ENCODE measurements around the gene PUS10. TPM values are rescaled to one million over a fixed set of nuclear protein-coding genes. Genes with fewer than 3 reads are reported as not detected.

The PUS10 gene
- total and polyA plus RNA-seq, 2 experiments from 2014 or later = 2.2 to 2.5 TPM

DNA sequence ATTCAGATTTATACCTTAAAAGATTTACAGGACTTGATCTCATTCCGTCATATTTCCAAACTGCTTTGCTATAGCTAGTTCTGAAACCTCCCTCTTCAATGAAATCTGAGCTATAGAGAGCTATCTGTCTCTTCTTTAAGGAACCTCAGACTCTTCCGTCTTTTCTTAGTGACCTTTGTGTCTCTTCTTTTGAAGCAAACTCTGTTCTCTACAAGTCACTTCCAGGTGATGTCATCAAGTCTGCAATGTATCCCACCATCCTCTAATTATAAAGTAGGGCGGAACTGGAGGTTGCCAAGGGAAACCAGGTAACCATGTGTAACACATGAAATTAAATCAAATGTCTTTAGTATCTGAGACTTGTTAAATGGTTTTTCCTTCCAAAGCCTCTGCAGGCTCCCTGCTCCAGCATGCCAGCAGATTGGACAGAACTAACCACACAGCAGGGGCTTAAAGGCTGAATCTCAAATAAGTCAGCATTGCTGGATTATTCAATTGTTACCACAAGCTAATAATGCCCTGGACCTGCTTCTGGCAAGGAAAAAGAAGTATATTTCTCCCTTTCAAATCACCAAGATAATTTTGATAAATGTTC lies 41.7 kb downstream of the PUS10 start:
- Histone ChIP-seq H3K36me3 (ENCODE audit: insufficient read depth) (no peaks in the 10 kb centered on the region), H3K79me2 (replicated peaks; ENCODE audit: insufficient read depth) (no peaks in the 10 kb centered on the region), H3K9me2 (ENCODE audit: insufficient read depth) (no peaks in the 10 kb centered on the region), H3K4me1 (ENCODE audit: insufficient read depth) (no peaks in the 10 kb centered on the region), H3F3A (replicated peaks; ENCODE audit: low read depth) (no peaks in the 10 kb centered on the region), H3K27me3 (ENCODE audit: insufficient read depth) (no peaks in the 10 kb centered on the region; the same call in 1 of the 2 replicates), H2AFZ (no peak overlapping the region), H3K4me3 (no peak overlapping the region), H4K20me1 (replicated peaks; ENCODE audit: insufficient read depth) (no peaks in the 10 kb centered on the region), H3K27ac (ENCODE audit: low read depth) (no peak overlapping the region), H3K4me2 (no peak overlapping the region)
- ATAC-seq (no peak), DNase-seq (ENCODE audit: low spot score) (no peak)
- Mint-ChIP-seq H3K27me3 (ENCODE audit: insufficient read depth, low read depth, poor library complexity) (peaks cover 4% of the 10 kb centered on the region), H3K9me3 (no peaks in the 10 kb centered on the region), H3K4me3 (no peak overlapping the region), H3K27ac (no peak overlapping the region), H3K4me1 (no peaks in the 10 kb centered on the region), H3K36me3 (ENCODE audit: low read depth) (no peaks in the 10 kb centered on the region)
- TF ChIP-seq ZNF114 (CRISPR knock-in tag; IDR thresholded peaks at IDR 0.05) = no peak
- no peak for TF ChIP-seq NANOG (IDR thresholded peaks at IDR 0.05; ENCODE audit: borderline replicate concordance)
- TF ChIP-seq, protein P1, sequence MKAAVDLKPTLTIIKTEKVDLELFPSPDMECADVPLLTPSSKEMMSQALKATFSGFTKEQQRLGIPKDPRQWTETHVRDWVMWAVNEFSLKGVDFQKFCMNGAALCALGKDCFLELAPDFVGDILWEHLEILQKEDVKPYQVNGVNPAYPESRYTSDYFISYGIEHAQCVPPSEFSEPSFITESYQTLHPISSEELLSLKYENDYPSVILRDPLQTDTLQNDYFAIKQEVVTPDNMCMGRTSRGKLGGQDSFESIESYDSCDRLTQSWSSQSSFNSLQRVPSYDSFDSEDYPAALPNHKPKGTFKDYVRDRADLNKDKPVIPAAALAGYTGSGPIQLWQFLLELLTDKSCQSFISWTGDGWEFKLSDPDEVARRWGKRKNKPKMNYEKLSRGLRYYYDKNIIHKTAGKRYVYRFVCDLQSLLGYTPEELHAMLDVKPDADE (IDR thresholded peaks at IDR 0.05) = no peak
- no peak for TF ChIP-seq JUNB (IDR thresholded peaks at IDR 0.05; ENCODE audit: unreplicated experiment)
- TF ChIP-seq POLR2AphosphoS5 (IDR thresholded peaks at IDR 0.05; ENCODE audit: low read depth) = no peak
- no peak for TF ChIP-seq ZNF331 (CRISPR knock-in tag; IDR thresholded peaks at IDR 0.05; ENCODE audit: low read depth)
- TF ChIP-seq, protein P2, sequence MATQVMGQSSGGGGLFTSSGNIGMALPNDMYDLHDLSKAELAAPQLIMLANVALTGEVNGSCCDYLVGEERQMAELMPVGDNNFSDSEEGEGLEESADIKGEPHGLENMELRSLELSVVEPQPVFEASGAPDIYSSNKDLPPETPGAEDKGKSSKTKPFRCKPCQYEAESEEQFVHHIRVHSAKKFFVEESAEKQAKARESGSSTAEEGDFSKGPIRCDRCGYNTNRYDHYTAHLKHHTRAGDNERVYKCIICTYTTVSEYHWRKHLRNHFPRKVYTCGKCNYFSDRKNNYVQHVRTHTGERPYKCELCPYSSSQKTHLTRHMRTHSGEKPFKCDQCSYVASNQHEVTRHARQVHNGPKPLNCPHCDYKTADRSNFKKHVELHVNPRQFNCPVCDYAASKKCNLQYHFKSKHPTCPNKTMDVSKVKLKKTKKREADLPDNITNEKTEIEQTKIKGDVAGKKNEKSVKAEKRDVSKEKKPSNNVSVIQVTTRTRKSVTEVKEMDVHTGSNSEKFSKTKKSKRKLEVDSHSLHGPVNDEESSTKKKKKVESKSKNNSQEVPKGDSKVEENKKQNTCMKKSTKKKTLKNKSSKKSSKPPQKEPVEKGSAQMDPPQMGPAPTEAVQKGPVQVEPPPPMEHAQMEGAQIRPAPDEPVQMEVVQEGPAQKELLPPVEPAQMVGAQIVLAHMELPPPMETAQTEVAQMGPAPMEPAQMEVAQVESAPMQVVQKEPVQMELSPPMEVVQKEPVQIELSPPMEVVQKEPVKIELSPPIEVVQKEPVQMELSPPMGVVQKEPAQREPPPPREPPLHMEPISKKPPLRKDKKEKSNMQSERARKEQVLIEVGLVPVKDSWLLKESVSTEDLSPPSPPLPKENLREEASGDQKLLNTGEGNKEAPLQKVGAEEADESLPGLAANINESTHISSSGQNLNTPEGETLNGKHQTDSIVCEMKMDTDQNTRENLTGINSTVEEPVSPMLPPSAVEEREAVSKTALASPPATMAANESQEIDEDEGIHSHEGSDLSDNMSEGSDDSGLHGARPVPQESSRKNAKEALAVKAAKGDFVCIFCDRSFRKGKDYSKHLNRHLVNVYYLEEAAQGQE (IDR thresholded peaks at IDR 0.05; ENCODE audit: unreplicated experiment) = no peak
- TF ChIP-seq, protein P3, sequence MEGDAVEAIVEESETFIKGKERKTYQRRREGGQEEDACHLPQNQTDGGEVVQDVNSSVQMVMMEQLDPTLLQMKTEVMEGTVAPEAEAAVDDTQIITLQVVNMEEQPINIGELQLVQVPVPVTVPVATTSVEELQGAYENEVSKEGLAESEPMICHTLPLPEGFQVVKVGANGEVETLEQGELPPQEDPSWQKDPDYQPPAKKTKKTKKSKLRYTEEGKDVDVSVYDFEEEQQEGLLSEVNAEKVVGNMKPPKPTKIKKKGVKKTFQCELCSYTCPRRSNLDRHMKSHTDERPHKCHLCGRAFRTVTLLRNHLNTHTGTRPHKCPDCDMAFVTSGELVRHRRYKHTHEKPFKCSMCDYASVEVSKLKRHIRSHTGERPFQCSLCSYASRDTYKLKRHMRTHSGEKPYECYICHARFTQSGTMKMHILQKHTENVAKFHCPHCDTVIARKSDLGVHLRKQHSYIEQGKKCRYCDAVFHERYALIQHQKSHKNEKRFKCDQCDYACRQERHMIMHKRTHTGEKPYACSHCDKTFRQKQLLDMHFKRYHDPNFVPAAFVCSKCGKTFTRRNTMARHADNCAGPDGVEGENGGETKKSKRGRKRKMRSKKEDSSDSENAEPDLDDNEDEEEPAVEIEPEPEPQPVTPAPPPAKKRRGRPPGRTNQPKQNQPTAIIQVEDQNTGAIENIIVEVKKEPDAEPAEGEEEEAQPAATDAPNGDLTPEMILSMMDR (conservative IDR thresholded peaks at IDR 0.05; ENCODE audit: low read depth in 2 of 2) = no peak
- TF ChIP-seq EZH2 (IDR thresholded peaks at IDR 0.05; ENCODE audit: low read depth, unreplicated experiment) = no peak
- TF ChIP-seq, protein P4, sequence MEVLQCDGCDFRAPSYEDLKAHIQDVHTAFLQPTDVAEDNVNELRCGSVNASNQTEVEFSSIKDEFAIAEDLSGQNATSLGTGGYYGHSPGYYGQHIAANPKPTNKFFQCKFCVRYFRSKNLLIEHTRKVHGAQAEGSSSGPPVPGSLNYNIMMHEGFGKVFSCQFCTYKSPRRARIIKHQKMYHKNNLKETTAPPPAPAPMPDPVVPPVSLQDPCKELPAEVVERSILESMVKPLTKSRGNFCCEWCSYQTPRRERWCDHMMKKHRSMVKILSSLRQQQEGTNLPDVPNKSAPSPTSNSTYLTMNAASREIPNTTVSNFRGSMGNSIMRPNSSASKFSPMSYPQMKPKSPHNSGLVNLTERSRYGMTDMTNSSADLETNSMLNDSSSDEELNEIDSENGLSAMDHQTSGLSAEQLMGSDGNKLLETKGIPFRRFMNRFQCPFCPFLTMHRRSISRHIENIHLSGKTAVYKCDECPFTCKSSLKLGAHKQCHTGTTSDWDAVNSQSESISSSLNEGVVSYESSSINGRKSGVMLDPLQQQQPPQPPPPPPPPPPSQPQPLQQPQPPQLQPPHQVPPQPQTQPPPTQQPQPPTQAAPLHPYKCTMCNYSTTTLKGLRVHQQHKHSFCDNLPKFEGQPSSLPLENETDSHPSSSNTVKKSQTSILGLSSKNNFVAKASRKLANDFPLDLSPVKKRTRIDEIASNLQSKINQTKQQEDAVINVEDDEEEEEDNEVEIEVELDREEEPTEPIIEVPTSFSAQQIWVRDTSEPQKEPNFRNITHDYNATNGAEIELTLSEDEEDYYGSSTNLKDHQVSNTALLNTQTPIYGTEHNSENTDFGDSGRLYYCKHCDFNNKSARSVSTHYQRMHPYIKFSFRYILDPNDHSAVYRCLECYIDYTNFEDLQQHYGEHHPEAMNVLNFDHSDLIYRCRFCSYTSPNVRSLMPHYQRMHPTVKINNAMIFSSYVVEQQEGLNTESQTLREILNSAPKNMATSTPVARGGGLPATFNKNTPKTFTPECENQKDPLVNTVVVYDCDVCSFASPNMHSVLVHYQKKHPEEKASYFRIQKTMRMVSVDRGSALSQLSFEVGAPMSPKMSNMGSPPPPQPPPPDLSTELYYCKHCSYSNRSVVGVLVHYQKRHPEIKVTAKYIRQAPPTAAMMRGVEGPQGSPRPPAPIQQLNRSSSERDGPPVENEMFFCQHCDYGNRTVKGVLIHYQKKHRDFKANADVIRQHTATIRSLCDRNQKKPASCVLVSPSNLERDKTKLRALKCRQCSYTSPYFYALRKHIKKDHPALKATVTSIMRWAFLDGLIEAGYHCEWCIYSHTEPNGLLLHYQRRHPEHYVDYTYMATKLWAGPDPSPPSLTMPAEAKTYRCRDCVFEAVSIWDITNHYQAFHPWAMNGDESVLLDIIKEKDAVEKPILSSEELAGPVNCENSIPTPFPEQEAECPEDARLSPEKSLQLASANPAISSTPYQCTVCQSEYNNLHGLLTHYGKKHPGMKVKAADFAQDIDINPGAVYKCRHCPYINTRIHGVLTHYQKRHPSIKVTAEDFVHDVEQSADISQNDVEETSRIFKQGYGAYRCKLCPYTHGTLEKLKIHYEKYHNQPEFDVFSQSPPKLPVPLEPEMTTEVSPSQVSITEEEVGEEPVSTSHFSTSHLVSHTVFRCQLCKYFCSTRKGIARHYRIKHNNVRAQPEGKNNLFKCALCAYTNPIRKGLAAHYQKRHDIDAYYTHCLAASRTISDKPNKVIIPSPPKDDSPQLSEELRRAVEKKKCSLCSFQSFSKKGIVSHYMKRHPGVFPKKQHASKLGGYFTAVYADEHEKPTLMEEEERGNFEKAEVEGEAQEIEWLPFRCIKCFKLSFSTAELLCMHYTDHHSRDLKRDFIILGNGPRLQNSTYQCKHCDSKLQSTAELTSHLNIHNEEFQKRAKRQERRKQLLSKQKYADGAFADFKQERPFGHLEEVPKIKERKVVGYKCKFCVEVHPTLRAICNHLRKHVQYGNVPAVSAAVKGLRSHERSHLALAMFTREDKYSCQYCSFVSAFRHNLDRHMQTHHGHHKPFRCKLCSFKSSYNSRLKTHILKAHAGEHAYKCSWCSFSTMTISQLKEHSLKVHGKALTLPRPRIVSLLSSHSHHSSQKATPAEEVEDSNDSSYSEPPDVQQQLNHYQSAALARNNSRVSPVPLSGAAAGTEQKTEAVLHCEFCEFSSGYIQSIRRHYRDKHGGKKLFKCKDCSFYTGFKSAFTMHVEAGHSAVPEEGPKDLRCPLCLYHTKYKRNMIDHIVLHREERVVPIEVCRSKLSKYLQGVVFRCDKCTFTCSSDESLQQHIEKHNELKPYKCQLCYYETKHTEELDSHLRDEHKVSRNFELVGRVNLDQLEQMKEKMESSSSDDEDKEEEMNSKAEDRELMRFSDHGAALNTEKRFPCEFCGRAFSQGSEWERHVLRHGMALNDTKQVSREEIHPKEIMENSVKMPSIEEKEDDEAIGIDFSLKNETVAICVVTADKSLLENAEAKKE (CRISPR knock-in tag; IDR thresholded peaks at IDR 0.05) = no peak
- TF ChIP-seq STAT1 (IDR thresholded peaks at IDR 0.05; ENCODE audit: unreplicated experiment) = no peak
